DMS153 treated with DMSO at 0.1 percent for 48 hours (cell line): Measurements from ENCODE around the gene RAB6A.
A peak's percentile ranks its signal among the peaks of the same experiment; 100 is the strongest.

Experiments used
- DNase-seq: peaks from one replicate; lab custom pipeline; 2025; ENCODE audit not compliant: unreplicated experiment; lab: John Stamatoyannopoulos, UW

The RAB6A gene

GRCh38 chr11:73632996-73633395, 127.9 kb downstream of the RAB6A start:
- DNase-seq = no peak

DNA sequence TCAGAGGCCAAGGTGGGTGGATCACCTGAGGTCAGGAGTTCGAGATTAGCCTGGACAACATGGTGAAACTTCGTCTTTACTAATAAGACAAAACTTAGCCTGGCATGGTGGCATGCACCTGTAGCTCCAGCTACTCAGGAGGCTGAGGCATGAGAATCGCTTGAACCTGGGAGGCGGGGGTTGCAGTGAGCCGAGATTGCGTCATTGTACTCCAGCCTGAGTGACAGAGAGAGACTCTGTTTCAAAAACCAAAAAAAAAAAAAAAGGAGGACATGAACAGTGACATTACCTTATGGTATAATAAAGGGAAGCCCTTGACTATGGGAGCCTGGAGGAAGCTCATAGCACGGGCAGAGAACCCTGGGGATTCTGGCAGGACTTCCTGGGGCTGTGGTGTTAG, 131.0 kb downstream of the RAB6A start:
- no peak for DNase-seq

DNA sequence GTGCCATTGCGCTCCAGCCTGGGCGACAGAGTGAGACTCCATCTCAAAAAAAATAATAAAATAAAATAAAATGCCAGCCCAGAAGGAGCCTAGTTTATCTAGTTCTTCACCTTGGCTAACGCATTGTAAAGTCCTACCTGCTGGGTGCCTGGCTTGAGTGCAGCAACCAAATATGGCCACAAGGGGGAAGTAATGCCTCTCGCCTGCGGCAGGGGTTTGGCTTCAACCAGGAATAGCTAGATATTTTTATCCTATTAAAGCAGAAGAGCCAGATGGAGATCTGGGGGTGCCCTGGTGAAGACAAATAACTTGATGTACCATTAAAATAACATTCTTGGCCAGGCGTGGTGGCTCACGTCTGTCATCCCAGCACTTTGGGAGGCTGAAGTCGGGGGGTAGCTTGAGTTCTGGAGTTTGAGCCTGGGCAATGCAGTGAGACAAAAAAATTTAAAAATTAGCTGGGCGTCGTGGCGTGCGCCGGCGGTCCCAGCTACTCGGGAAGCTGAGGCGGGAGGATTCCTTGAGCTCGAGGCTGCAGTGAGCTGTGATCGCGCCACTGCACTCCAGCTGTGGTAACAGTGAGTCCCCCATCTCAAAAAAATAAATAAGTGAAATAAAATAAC, 135.1 kb downstream of the RAB6A start:
- DNase-seq = peak; percentile 78
